GM12878 (cell line): ENCODE results near the gene SLC38A2. TPM values are rescaled to one million over a fixed set of nuclear protein-coding genes. Genes with fewer than 3 reads are reported as not detected.

Experiments used
- BCLAF1 ChIP-seq: fragments of 450-650 bp; IDR thresholded peaks from 2 replicates; pipeline ENCODE4 v1.6.1; 2017; ENCODE audit warnings: antibody characterized with exemption, mild to moderate bottlenecking, moderate library complexity
- CEBPB ChIP-seq, 2 experiments: fragments of 150-350 bp in 1 of 2; IDR thresholded peaks; 2 replicates each; pipeline ENCODE4 v1.6.1; 2012 to 2014; ENCODE audit warnings: low read depth in 2 of 2, low read length in 2 of 2, borderline replicate concordance in 1 of 2, inconsistent platforms in 1 of 2
- CHD1 ChIP-seq: IDR thresholded peaks from 2 replicates; pipeline ENCODE4 v1.6.1; 2012; ENCODE audit warnings: low read depth, low read length, improper control_type of control experiment
- CHD2 ChIP-seq: IDR thresholded peaks from 2 replicates; pipeline ENCODE4 v1.6.1; 2011; ENCODE audit warnings: low read depth, low read length, improper control_type of control experiment, borderline replicate concordance
- CUX1 ChIP-seq: IDR thresholded peaks from 2 replicates; pipeline ENCODE4 v1.6.1; 2012; ENCODE audit warnings: improper control_type of control experiment, low read depth, low read length; ENCODE audit not compliant: insufficient replicate concordance
- DPF2 ChIP-seq: fragments of 450-650 bp; IDR thresholded peaks from 2 replicates; pipeline ENCODE4 v1.6.1; 2017; ENCODE audit warnings: mild to moderate bottlenecking
- KDM1A ChIP-seq: fragments of 200-600 bp; sonication (generic); IDR thresholded peaks from 2 replicates; pipeline ENCODE4 v1.6.1; 2016; ENCODE audit warnings: borderline replicate concordance
- MXI1 ChIP-seq: fragments of 150-350 bp; IDR thresholded peaks from 2 replicates; pipeline ENCODE4 v1.6.1; 2011; ENCODE audit warnings: low read depth, mild to moderate bottlenecking, inconsistent platforms, low read length, improper control_type of control experiment
- NR2C2 ChIP-seq: IDR thresholded peaks from 2 replicates; pipeline ENCODE4 v1.6.1; 2011; ENCODE audit warnings: borderline replicate concordance, low read depth; ENCODE audit not compliant: control insufficient read depth, insufficient read length
- PML ChIP-seq: IDR thresholded peaks from 2 replicates; pipeline ENCODE4 v1.6.1; 2012; ENCODE audit warnings: low read length, inconsistent platforms
- POLR2AphosphoS5 ChIP-seq: IDR thresholded peaks from 2 replicates; pipeline ENCODE4 v1.6.1; 2011; ENCODE audit warnings: mild to moderate bottlenecking, low read length, inconsistent platforms
- SMC3 ChIP-seq: IDR thresholded peaks from 2 replicates; pipeline ENCODE4 v1.6.1; 2011; ENCODE audit warnings: low read length, improper control_type of control experiment, borderline replicate concordance
- TCF3 ChIP-seq: IDR thresholded peaks from 2 replicates; pipeline ENCODE4 v1.6.1; 2012; ENCODE audit warnings: low read depth, mild to moderate bottlenecking, low read length, borderline replicate concordance; ENCODE audit not compliant: insufficient read depth
- USF1 ChIP-seq: IDR thresholded peaks from 2 replicates; pipeline ENCODE4 v1.6.1; 2011; ENCODE audit warnings: borderline replicate concordance, low read depth, mild to moderate bottlenecking, moderate library complexity, mixed read lengths, low read length; ENCODE audit not compliant: insufficient read depth; ENCODE audit errors: extremely low read length
- WRNIP1 ChIP-seq: IDR thresholded peaks from 2 replicates; pipeline ENCODE4 v1.6.1; 2011; ENCODE audit warnings: low read depth, low read length, improper control_type of control experiment, borderline replicate concordance
- YY1 ChIP-seq: IDR thresholded peaks from 2 replicates; pipeline ENCODE4 v1.6.1; 2011; ENCODE audit warnings: low read depth, mild to moderate bottlenecking, low read length
- polyA plus RNA-seq, 11 experiments: library from polyadenylated mRNA; depleted of rRNA in 4 of 11; unstranded in 6 of 11; stranded (reverse) in 5 of 11; fragments of >200 nt; fragmentation: Nextera tagmentation in 4 of 11; fragmentation: Illumina TruSeq in 1 of 11; extraction: Ambion mirVana in 4 of 11; extraction: Trizol in 1 of 11; gene quantifications; 1 replicate in 1 of 11; 2 replicates in 10 of 11; pipeline versions ENCODE4 v1.2.1 to v1.2.3, GENCODE V29; 2011 to 2016; ENCODE audit warnings: inconsistent platforms in 2 of 11, missing spikeins in 2 of 11, low read depth in 1 of 11
- total RNA-seq, 4 experiments: library from RNA; depleted of rRNA in 3 of 4; stranded (reverse); fragments of >200 nt in 3 of 4; fragmentation: Illumina TruSeq in 1 of 4; extraction: Trizol in 1 of 4; gene quantifications; 2 replicates each; pipeline versions ENCODE4 v1.2.1 to v1.2.3, GENCODE V29; 2013 to 2021

SLC38A2 gene
- total and polyA plus RNA-seq, 10 of the 15 experiments (the other 5 are each of a cell fraction or from before 2014, with no cell fraction given): 36.2 to 118 (median 79.8) TPM

- TF ChIP-seq BCLAF1 (no peak), PML (no peak), CHD2 (no peak), KDM1A (no peak), TCF3 (no peak), USF1 (no peak), CHD1 (no peak), YY1 (no peak), POLR2AphosphoS5 (no peak), SMC3 (no peak), NR2C2 (no peak), MXI1 (no peak), DPF2 (0 out of 2 replicates have a peak, but pooled peaks have one; percentile 38), WRNIP1 (no peak), CUX1 (no peak), CEBPB (IDR thresholded peaks at IDR 0.05; ENCODE audit: borderline replicate concordance in 1 of 2, low read depth in 2 of 2, low read length in 2 of 2) (no peak)
These were observed 7.6 kb downstream of the SLC38A2 start (continued) for GRCh38 chr12:46364777-46365580.
